Choroid plexus epithelial cell (primary cell): ENCODE results near the gene AVEN.

Experiments
- DNase-seq: peaks from one replicate; pipeline ENCODE4 v3.0.0-alpha.2; 2010; ENCODE audit warnings: low read depth
- H3K4me3 ChIP-seq: 2 replicates; pipeline ENCODE4 v1.5.1; 2011; ENCODE audit warnings: low read depth, mild to moderate bottlenecking, control low read depth, low read length, moderate library complexity
- TF ChIP-seq, protein P1 (sequence below): conservative IDR thresholded peaks from 2 replicates; pipeline ENCODE4 v1.5.1; 2011; ENCODE audit warnings: low read depth, mild to moderate bottlenecking, control low read depth, inconsistent platforms, low read length, moderate library complexity

AVEN gene

DNA sequence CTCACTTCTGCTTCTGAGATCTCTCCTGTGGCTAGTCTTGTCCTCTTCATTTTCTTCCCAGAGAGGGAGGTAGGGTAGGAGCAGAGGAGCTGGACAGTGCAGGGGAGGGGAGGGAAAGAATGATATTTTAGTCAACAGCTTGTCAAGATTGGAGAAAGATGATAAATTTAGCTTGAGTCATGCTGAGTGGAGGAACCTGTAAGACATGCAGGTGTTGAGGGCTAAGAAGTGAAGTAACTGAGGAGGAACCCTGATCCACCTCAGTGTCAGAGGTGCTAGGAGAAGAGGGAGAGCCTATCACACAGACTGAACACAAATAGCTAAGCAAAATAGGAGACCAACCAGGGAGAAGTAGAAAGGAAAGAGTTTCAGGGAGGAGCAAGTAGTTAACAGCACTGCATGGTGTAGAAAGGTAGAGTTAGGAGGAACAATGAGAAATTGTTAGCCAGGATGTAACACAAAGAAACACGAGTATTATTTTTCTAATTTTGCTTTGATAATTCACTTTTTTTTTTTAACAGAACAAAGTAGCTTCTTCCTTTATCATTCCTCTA, 178.9 kb downstream of the AVEN start:
- H3K4me3 ChIP-seq = no peak overlapping the region
- DNase-seq = no peak
- TF ChIP-seq, protein P1, sequence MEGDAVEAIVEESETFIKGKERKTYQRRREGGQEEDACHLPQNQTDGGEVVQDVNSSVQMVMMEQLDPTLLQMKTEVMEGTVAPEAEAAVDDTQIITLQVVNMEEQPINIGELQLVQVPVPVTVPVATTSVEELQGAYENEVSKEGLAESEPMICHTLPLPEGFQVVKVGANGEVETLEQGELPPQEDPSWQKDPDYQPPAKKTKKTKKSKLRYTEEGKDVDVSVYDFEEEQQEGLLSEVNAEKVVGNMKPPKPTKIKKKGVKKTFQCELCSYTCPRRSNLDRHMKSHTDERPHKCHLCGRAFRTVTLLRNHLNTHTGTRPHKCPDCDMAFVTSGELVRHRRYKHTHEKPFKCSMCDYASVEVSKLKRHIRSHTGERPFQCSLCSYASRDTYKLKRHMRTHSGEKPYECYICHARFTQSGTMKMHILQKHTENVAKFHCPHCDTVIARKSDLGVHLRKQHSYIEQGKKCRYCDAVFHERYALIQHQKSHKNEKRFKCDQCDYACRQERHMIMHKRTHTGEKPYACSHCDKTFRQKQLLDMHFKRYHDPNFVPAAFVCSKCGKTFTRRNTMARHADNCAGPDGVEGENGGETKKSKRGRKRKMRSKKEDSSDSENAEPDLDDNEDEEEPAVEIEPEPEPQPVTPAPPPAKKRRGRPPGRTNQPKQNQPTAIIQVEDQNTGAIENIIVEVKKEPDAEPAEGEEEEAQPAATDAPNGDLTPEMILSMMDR = no peak

- no peak overlapping the region for H3K4me3 ChIP-seq
- TF ChIP-seq, protein P1 = no peak
- no peak for DNase-seq
Measured at GRCh38 chr15:33858836-33859235, 180.2 kb downstream of the AVEN start.

- DNase-seq = no peak
- TF ChIP-seq, protein P1 = no peak
- no peak overlapping the region for H3K4me3 ChIP-seq
Measured at GRCh38 chr15:33857726-33858125, 181.3 kb downstream of the AVEN start.

DNA sequence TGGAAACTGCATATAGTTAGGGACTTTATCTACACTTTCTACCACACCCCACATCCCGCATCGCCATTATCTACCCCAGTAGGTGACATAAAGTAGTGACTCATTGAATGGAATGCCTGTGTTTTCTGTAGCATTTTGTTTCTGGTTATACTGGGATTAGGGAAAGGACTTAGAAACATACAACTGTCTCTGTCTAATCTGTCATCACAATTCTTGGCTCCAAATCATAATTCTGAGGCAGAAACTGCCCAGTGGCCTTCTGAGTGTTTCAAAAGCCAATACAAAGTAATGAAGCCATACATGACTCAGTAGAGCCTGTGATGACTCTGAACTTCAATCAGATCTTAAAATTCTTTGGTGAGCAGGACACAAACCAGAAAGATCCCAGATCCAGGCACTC, 186.4 kb downstream of the AVEN start:
- TF ChIP-seq, protein P1 = no peak
- DNase-seq = peak; percentile 58

GRCh38 chr15:33852094-33852493, 186.9 kb downstream of the AVEN start:
- no peak overlapping the region for H3K4me3 ChIP-seq
- peak; percentile 55 for DNase-seq
- TF ChIP-seq, protein P1 = no peak

More for the DNA sequence above, 186.4 kb downstream of the AVEN start:
- H3K4me3 ChIP-seq = no peak overlapping the region

DNA sequence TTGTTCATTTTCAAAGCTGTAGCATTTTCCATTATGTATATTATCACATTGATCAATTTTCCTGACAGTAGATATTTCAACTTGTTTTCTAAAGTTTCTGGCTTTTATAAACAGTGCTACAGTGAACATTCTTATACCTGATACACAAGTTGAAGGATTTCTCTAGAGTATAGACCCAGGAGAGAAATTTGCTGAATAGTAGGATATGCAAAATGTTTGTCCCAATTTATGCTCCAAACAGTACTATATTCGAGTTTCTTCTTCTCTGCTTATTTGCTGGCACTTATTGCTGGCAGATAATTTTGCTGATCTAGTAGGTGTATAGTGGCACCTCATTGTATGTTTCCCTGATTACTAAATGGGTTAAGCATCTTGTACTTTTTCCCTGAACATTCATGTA, 187.9 kb downstream of the AVEN start:
- H3K4me3 ChIP-seq = no peak overlapping the region
- DNase-seq = no peak
- TF ChIP-seq, protein P1 = no peak

DNA sequence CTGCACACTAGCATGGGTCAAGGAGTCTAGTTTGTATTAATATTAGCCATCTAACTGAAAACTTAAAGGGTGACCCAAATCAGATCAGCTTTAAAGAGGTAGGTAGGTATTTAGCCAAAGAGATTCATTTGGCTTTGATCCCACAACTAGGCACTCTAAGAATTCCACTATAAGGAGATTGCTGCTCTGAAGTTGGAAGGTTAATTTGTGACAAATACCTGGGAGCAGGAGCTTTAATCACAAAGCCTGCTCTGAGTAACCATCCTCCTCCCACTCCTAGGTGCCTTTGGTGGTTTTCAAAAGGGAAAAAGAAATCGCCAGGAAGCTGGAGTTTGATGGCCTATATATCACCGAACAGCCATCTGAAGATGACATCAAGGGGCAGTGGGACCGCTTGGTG, 191.0 kb downstream of the AVEN start:
- DNase-seq = no peak
- TF ChIP-seq, protein P1 = no peak

More for the DNA sequence above, 191.0 kb downstream of the AVEN start:
- no peak overlapping the region for H3K4me3 ChIP-seq
